Coronary artery (tissue), 2 donors: ENCODE measurements around the gene VEZT.

Experiments
- DNase-seq: peaks from one replicate; pipeline ENCODE4 v3.0.0-alpha.2; 2017; ENCODE audit warnings: low spot score
- H3K27ac ChIP-seq, 2 donors: fragments of 200-600 bp; sonication (generic); one replicate each; pipeline ENCODE4 v1.5.1; 2016 to 2019
- H3K4me3 ChIP-seq: fragments of 200-600 bp; sonication (generic); 2 replicates; pipeline ENCODE4 v1.5.1; 2016; ENCODE audit warnings: mild to moderate bottlenecking, moderate library complexity
- TF ChIP-seq, protein P1 (sequence below): fragments of 200-600 bp; sonication (generic); IDR thresholded peaks from one replicate; pipeline ENCODE4 v1.5.1; 2019; ENCODE audit warnings: antibody characterized with exemption

The VEZT gene

DNA sequence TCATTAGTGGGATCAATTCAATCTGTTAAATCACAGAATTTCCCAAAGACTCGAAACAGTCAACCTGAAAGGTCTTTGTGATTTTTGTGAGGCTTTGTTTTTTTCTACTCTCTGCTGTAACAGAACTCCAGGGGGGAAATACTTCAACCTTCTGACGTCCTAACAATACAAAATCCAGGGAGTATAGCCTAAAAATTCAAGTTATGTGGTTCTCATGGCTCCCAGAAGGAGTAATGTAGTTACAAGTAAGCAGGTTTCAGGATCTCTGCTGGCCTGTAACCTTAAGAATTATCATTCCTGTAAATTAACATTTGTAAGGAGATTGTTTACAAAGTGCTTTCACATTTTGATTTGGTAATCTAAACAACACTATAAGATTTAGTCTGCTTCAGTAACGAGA lies 39.9 kb downstream of the VEZT start:
- TF ChIP-seq, protein P1, sequence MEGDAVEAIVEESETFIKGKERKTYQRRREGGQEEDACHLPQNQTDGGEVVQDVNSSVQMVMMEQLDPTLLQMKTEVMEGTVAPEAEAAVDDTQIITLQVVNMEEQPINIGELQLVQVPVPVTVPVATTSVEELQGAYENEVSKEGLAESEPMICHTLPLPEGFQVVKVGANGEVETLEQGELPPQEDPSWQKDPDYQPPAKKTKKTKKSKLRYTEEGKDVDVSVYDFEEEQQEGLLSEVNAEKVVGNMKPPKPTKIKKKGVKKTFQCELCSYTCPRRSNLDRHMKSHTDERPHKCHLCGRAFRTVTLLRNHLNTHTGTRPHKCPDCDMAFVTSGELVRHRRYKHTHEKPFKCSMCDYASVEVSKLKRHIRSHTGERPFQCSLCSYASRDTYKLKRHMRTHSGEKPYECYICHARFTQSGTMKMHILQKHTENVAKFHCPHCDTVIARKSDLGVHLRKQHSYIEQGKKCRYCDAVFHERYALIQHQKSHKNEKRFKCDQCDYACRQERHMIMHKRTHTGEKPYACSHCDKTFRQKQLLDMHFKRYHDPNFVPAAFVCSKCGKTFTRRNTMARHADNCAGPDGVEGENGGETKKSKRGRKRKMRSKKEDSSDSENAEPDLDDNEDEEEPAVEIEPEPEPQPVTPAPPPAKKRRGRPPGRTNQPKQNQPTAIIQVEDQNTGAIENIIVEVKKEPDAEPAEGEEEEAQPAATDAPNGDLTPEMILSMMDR: no peak
- no peak overlapping the region for H3K27ac ChIP-seq
- no peak for DNase-seq

DNA sequence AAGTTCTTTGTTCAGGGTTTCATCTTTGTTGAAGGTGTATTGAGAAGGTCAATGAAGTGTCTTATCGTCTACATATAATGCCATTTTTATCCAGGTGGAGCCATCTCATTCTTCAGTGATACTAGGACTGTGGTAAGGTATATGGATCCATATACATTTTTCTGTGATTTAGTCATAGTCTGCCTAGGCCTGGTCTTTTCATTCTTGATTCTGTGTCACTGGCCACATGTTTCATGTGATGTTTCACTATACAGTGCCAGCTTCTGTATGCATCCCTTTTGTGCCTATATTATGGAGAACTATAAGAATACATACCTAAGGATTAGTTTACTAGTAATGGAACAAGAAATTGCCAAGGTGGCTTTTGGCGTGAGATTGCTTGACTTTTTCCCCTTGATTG lies 40.5 kb downstream of the VEZT start:
- Histone ChIP-seq H3K4me3 (no peak overlapping the region), H3K27ac (no peak overlapping the region)
- TF ChIP-seq, protein P1: no peak
- DNase-seq: no peak

More for the DNA sequence above, 39.9 kb downstream of the VEZT start:
- H3K4me3 ChIP-seq: no peak overlapping the region

DNA sequence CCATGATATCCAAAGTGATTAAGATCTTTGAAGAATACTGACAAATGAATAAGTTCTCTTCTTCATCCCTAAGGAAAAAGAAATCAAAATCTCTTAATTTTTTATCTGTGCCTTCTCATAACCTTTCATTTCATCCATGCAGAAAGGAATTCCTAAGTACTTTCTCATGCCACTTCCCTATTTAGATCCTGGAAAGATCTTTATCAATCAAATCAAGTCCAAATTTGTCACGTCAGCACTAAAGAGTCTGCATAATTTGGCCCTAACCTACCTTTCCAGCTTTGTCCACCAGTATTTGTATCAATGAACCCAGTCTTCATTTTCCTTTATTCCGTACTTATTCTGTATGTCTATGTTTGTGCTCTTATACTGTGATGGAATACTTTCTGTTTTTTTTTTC lies 41.2 kb downstream of the VEZT start:
- Histone ChIP-seq H3K4me3 (no peak overlapping the region), H3K27ac (no peak overlapping the region)
- TF ChIP-seq, protein P1: no peak
- DNase-seq: no peak

DNA sequence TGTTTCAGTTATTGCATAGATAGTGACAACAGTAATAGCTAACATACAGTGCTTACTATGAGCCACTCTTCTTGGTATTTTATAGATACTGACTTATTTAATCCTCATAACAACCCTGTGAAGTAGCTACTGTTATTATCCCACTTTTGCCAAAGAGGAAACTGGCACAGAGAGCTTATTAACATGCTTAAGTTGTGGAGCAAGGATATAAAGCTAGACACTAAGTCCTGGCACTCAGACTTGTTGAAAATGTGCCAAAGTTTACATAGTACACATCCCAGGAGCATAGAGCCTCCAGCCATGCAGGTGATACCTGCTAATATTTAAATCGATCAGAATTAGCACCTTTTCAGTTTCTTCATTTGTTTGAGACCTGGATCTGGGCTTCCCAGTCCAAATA lies 41.8 kb downstream of the VEZT start:
- no peak for DNase-seq
- TF ChIP-seq, protein P1: no peak
- Histone ChIP-seq H3K4me3 (no peak overlapping the region), H3K27ac (no peak overlapping the region)

DNA sequence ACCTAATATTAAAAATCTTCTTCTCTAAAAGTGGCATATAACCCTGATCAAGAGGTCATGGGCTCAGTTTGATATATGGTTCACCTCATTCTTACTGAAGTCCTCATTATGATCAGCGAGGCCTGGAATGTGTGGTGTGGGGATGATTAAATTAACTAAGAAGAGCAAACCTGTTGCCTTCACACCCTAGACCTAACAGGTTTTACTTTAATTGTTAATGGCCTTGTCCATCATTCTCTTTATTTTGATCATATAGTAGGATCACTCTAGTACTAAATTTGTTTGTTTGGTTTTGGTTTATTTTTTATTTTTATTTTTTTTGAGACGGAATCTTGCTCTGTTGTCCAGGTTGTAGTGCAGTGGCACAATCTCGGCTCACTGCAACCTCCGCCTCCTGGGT lies 43.5 kb downstream of the VEZT start:
- H3K27ac ChIP-seq: no peak overlapping the region
- TF ChIP-seq, protein P1: no peak
- H3K4me3 ChIP-seq: no peak overlapping the region
- DNase-seq: no peak

DNA sequence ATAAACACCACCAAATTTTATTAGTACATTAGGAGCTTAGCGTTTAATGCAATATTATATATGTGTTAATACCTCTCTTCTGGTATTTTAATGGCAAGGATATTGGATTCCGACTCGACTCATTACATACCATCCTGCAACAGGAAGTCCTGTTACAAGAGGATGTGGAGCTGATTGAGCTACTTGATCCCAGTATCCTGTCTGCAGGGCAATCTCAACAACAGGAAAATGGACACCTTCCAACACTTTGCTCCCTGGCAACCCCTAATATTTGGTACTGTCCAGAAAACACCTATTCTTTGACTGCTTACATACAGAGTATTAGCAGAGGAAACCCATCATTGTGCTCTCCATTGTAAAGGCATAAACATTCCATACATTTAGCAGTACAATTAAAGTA lies 45.2 kb downstream of the VEZT start:
- DNase-seq: no peak
- TF ChIP-seq, protein P1: no peak
- Histone ChIP-seq H3K4me3 (no peak overlapping the region), H3K27ac (peak overlapping the region in 1 of 2 donors; percentile 14)

DNA sequence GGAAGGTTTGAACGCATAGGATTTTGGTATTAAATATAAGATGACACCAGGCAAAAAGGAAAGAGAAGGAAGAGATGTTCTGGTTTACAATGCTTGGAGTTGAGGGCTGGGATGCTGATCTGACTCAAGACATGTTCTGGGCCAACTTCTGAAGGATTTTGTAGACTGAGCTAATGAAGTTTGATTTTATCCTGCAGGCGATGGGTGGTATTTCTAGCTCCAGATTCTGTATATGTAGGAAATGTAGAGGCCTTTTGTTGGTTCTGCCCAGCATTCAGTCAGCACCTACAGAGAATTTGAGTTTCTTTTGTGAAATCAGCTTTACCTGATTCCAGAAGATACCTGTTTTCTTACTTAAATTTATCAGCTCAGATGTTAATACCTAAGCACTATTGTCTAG lies 48.2 kb downstream of the VEZT start:
- Histone ChIP-seq H3K27ac (no peak overlapping the region), H3K4me3 (no peak overlapping the region)
- TF ChIP-seq, protein P1: no peak
- no peak for DNase-seq
